Measurements from ENCODE around the gene TRIM72.

TRIM72 gene

DNA sequence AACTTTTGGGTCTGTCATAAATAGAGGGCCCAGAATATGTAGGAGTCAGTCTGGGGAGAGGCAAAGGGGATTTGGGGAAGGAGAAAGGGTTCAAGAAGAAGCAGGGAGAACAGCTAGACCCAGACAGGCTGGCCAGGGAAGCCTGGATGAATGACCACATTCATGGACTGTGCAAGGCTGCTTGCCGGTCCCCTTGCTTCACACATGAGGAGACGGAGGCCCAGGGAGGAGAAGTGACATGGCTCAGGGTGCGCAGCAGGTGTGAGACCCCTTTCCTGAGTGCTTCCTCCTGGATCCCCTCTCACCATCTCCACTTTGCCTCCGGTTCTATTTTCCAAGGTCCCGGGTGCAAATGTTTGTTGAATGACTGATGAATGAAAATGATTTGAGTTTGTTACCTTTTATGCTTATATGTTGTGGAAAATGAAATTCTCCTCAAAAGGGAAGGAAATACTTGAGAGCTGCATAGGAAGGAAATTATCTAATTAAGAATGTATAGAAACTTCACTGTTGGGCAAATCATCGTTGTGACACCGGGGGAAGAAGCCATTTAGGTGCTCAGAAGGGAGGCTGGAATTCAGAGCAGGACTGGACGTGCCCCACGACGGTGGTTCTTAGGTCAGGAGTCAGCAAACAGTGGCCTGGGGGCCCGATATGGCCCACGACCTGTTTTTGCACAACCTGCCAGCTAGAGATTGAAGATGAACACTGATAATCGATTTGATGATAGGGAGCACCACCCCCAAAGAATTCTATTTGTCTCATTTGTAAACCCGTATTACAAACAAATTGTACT is 46.4 kb downstream of the TRIM72 start:
- peak overlapping the region; percentile 31 for H3K4me3 ChIP-seq (ENCODE audit: low read depth, low read length)
- DNase-seq (ENCODE audit: low read depth) = no peak
- TF ChIP-seq, protein P1, sequence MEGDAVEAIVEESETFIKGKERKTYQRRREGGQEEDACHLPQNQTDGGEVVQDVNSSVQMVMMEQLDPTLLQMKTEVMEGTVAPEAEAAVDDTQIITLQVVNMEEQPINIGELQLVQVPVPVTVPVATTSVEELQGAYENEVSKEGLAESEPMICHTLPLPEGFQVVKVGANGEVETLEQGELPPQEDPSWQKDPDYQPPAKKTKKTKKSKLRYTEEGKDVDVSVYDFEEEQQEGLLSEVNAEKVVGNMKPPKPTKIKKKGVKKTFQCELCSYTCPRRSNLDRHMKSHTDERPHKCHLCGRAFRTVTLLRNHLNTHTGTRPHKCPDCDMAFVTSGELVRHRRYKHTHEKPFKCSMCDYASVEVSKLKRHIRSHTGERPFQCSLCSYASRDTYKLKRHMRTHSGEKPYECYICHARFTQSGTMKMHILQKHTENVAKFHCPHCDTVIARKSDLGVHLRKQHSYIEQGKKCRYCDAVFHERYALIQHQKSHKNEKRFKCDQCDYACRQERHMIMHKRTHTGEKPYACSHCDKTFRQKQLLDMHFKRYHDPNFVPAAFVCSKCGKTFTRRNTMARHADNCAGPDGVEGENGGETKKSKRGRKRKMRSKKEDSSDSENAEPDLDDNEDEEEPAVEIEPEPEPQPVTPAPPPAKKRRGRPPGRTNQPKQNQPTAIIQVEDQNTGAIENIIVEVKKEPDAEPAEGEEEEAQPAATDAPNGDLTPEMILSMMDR (IDR thresholded peaks at IDR 0.05; ENCODE audit: low read depth, low read length, missing control alignments) = no peak

DNA sequence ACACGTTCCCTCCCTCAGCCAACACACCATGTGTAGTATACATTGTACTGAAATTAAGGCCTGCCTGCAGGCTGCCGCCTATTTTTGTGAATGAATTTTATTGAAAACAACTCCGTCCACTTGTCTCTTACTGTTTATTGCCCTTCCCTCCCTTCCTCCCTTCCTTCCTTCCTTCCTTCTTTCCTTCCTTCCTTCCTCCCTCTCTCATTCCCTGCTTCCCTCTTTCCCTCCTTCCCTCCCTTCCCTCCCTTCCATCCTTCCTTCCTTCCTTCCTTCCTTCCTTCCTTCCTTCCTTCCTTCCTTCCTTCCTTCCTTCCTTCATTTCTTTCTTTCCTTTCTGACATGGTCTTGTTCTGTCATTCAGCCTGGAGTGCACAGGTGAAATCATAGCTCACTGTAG is 48.2 kb downstream of the TRIM72 start:
- TF ChIP-seq, protein P1 (IDR thresholded peaks at IDR 0.05; ENCODE audit: low read depth, low read length, missing control alignments) = no peak
- H3K4me3 ChIP-seq (ENCODE audit: low read depth, low read length) = no peak overlapping the region
- DNase-seq (ENCODE audit: low read depth) = no peak

DNA sequence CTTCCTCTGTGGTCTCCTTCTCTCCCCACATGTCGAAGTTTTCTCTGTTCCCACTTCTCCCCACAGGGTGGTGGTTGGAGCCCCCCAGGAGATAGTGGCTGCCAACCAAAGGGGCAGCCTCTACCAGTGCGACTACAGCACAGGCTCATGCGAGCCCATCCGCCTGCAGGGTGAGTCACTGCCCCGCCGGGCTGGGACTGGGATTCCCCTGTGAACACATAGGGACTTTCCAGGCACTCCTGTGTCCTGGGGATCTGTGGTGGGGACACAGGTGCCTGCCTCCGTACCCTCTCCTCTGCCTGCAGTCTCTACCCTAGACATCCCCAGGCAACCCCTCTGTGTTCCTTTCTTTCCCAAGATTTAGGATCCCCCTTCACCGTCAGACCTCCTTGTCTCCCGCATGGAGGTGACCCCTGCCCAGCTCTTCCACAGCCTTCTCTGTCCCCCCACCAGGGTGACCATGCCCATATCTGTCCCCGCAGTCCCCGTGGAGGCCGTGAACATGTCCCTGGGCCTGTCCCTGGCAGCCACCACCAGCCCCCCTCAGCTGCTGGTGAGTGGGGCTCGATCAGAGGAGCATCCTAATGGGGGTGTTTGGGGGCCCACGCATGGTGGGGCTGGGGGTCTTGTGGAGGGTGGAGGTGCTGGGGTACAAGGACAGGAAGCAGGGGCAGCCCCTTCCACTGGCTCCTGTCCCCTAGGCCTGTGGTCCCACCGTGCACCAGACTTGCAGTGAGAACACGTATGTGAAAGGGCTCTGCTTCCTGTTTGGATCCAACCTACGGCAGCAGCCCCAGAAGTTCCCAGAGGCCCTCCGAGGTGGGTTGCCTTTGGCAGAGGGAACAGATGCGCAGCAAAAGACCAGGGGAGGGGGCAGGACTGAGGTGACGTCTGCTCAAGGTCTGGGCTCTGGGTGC is 51.7 kb downstream of the TRIM72 start:
- no peak overlapping the region for H3K4me3 ChIP-seq (ENCODE audit: low read depth, low read length)
- peak; percentile 47 for DNase-seq (ENCODE audit: low read depth)
- TF ChIP-seq, protein P1 (IDR thresholded peaks at IDR 0.05; ENCODE audit: low read depth, low read length, missing control alignments) = peak; percentile 12

DNA sequence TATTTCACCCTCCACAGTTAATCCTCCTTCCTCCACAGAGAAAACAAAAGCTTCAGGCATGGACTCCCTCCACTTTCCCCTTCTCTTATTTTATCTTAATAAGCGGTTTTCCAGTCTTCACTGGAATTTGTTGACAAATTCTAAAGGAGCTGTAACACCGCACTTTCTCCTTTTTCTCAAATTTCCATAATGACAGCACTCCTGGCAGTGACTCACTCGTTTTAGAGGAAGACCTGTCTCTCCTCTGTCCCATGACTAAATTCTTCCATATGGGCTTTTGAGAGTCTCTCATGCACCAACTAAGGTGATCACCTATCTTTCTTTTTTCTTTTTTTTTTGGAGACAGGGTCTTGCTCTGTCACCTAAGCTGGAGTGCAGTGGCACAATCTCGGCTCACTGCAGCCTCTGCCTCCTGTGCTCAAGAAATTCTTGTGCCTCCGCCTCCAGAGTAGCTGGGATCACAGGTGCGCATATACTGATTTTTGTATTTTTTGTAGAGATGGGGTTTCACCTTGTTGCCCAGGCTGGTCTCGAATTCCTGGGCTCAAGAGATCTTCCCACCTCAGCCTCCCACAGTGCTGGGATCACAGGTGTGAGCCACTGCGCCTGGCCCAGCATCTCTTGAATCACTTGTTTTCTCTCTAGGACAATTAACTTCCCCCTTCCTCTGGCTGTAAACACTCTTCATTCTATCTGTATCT is 53.6 kb downstream of the TRIM72 start:
- H3K4me3 ChIP-seq (ENCODE audit: low read depth, low read length) = no peak overlapping the region
- DNase-seq (ENCODE audit: low read depth) = no peak
- TF ChIP-seq, protein P1 (IDR thresholded peaks at IDR 0.05; ENCODE audit: low read depth, low read length, missing control alignments) = no peak

DNA sequence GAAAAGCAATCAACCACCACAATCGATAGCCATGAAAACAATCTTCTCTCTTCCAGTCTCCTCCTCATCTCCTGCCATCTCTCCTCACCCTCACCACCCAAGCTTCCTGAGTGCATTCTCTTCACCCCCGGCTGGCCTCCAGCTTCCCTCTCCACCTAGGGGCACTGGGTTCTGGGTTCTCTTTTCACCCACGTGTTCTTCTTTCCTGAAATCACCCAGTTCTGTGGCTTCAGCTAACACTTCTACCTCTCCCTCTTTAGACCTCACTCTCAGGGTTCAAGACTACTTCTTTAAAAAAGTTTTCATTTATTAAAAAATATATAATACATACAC is 54.1 kb downstream of the TRIM72 start:
- no peak overlapping the region for H3K4me3 ChIP-seq (ENCODE audit: low read depth, low read length)
- no peak for DNase-seq (ENCODE audit: low read depth)
- TF ChIP-seq, protein P1 (IDR thresholded peaks at IDR 0.05; ENCODE audit: low read depth, low read length, missing control alignments) = no peak

DNA sequence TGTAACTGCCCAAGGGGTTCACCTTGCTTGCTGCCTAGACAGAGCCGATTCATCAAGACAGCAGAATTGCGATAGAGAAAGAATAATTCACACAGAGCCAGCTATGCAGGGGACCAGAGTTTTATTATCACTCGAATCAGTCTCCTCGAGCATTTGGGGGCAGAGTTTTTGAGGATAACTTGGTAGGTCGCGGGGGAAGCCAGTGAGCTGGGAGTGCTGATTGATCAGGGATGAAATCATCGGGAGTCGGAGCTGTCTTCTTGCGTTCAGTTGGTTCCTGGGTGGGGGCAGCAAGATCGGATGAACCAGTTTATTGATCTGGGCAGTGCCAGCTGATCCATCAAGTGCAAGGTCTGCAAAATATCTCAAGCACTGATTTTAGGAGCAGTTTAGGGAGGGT is 55.0 kb downstream of the TRIM72 start:
- H3K4me3 ChIP-seq (ENCODE audit: low read depth, low read length) = no peak overlapping the region
- TF ChIP-seq, protein P1 (IDR thresholded peaks at IDR 0.05; ENCODE audit: low read depth, low read length, missing control alignments) = no peak
- DNase-seq (ENCODE audit: low read depth) = no peak
